ENCODE data around the gene CSNK2A3. TPM values are rescaled to one million over a fixed set of nuclear protein-coding genes. Genes with fewer than 3 reads are reported as not detected.

CSNK2A3 gene
- total RNA-seq, 1 experiment from 2014 or later = 1.4 TPM

GRCh38 chr11:11372461-11372860, 19.4 kb upstream of the CSNK2A3 start:
- Mint-ChIP-seq H3K9me3 (peaks cover 6% of the 10 kb centered on the region), H3K27me3 (ENCODE audit: low read depth) (peaks cover 32% of the 10 kb centered on the region; the same call in 1 of the 2 replicates), H3K4me1 (peaks cover 25% of the 10 kb centered on the region), H3K4me3 (no peak overlapping the region), H3K27ac (no peak overlapping the region), H3K36me3 (no peaks in the 10 kb centered on the region)
- POLR2A ChIA-PET = no interaction called here
- CTCF ChIA-PET = interaction anchor here (1.7 kb wide), 1 partner anchor 439 kb away, joined by 4 read pairs; no protein-coding TSS in a partner anchor
- DNase-seq (ENCODE audit: low spot score) (no peak), ATAC-seq (no peak)
- no peak for TF ChIP-seq ZMAT4 (CRISPR knock-in tag; IDR thresholded peaks at IDR 0.05)
- TF ChIP-seq PREB (CRISPR knock-in tag; IDR thresholded peaks at IDR 0.05; ENCODE audit: borderline replicate concordance) = no peak
- TF ChIP-seq ETV6 (CRISPR knock-in tag; IDR thresholded peaks at IDR 0.05) = no peak
- no peak for TF ChIP-seq FOXK1 (CRISPR knock-in tag; IDR thresholded peaks at IDR 0.05)
- TF ChIP-seq ZBTB43 (CRISPR knock-in tag; IDR thresholded peaks at IDR 0.05) = no peak
- no peak for TF ChIP-seq ATF3 (CRISPR knock-in tag; conservative IDR thresholded peaks at IDR 0.05)
- no peak for TF ChIP-seq STAT6 (CRISPR knock-in tag; conservative IDR thresholded peaks at IDR 0.05; ENCODE audit: low read depth)
- TF ChIP-seq HMGA2 (CRISPR knock-in tag; IDR thresholded peaks at IDR 0.05) = no peak
- TF ChIP-seq ZNF317 (CRISPR knock-in tag; IDR thresholded peaks at IDR 0.05; ENCODE audit: borderline replicate concordance, low read depth) = no peak
- TF ChIP-seq CDX4 (CRISPR knock-in tag; IDR thresholded peaks at IDR 0.05; ENCODE audit: borderline replicate concordance) = no peak
- no peak for TF ChIP-seq MYBL2 (CRISPR knock-in tag; IDR thresholded peaks at IDR 0.05)
- no peak for TF ChIP-seq ZNF121 (CRISPR knock-in tag; IDR thresholded peaks at IDR 0.05)
- TF ChIP-seq RORB (CRISPR knock-in tag; IDR thresholded peaks at IDR 0.05) = no peak
- TF ChIP-seq ZNF263 (CRISPR knock-in tag; IDR thresholded peaks at IDR 0.05; ENCODE audit: low read depth) = no peak
- no peak for TF ChIP-seq NFE2L1 (CRISPR knock-in tag; IDR thresholded peaks at IDR 0.05)
- no peak for TF ChIP-seq ATF2 (CRISPR knock-in tag; IDR thresholded peaks at IDR 0.05; ENCODE audit: borderline replicate concordance, low read depth)
- TF ChIP-seq SP1 (CRISPR knock-in tag; conservative IDR thresholded peaks at IDR 0.05) = no peak
- TF ChIP-seq FOXP1 (CRISPR knock-in tag; IDR thresholded peaks at IDR 0.05; ENCODE audit: borderline replicate concordance) = no peak

- peaks cover 25% of the 10 kb centered on the region for H3K4me1 Mint-ChIP-seq
- no peak overlapping the region for H3K27ac Mint-ChIP-seq
- H3K9me3 Mint-ChIP-seq = peaks cover 6% of the 10 kb centered on the region
- no peak overlapping the region for H3K4me3 Mint-ChIP-seq
- CTCF ChIA-PET = no interaction called here
- no peak for ATAC-seq
- TF ChIP-seq EMX1 (CRISPR knock-in tag; IDR thresholded peaks at IDR 0.05) (no peak), JAZF1 (CRISPR knock-in tag; IDR thresholded peaks at IDR 0.05) (no peak), RELA (CRISPR knock-in tag; IDR thresholded peaks at IDR 0.05; ENCODE audit: borderline replicate concordance) (no peak)
- POLR2A ChIA-PET = no interaction called here
- no peaks in the 10 kb centered on the region for H3K36me3 Mint-ChIP-seq
- no peak for DNase-seq (ENCODE audit: low spot score)
- peaks cover 34% of the 10 kb centered on the region for H3K27me3 Mint-ChIP-seq (ENCODE audit: low read depth)
Observed at GRCh38 chr11:11370962-11371303, 17.9 kb upstream of the CSNK2A3 start.
